ENCODE data around the gene DNAAF5. TPM values are rescaled to one million over a fixed set of nuclear protein-coding genes. Genes with fewer than 3 reads are reported as not detected.

Gene DNAAF5
- total and polyA plus RNA-seq, 2 of the 4 experiments (the other 2 are of a cell fraction), result 12.4 to 32.6 TPM

GRCh38 chr7:741850-742249 lies 15.4 kb downstream of the DNAAF5 start:
- in situ Hi-C loops (cut with MboI; ENCODE audit: low sequenced_read_pairs) (no loop called here), intact Hi-C loops (cut with micrococcal nuclease) (no loop called here), dilution Hi-C loops (cut with HindIII; ENCODE audit: low sequenced_read_pairs, unreplicated experiment) (no loop called here)
- H4K5ac ChIP-seq (ENCODE audit: low read depth, low read length), result no peak overlapping the region
- no peak overlapping the region for H3K4ac ChIP-seq (ENCODE audit: low read depth, low read length)
- H4K20me1 ChIP-seq (ENCODE audit: insufficient read depth, low read length), result peaks cover 4% of the 10 kb centered on the region
- no peak overlapping the region for H3K56ac ChIP-seq (ENCODE audit: extremely low read depth, insufficient read depth, low read length)
- BruUV-seq (replicated peaks), result no TSS peak
- H4K91ac ChIP-seq (ENCODE audit: insufficient read depth, low read depth, low read length), result no peak overlapping the region
- H3K27me3 ChIP-seq (ENCODE audit: control insufficient read depth, insufficient read depth, low read length), result no peaks in the 10 kb centered on the region
- H3K9ac ChIP-seq (ENCODE audit: low read depth, low read length), result no peak overlapping the region
- no peak overlapping the region for H3K23ac ChIP-seq (ENCODE audit: low read depth, low read length)
- DNase-seq (no peak), ATAC-seq (ENCODE audit: low read depth) (no peak)
- no peak overlapping the region for H2AFZ ChIP-seq (replicated peaks; ENCODE audit: low read length, poor library complexity)
- peaks cover 8 to 27% of the 10 kb centered on the region in 2 experiments for H3K79me1 ChIP-seq (ENCODE audit: low read depth in 1 of 2, low read length in 2 of 2)
- no peaks in the 10 kb centered on the region for H3K4me1 ChIP-seq (ENCODE audit: control insufficient read depth, insufficient read depth, low read length)
- ChIA-PET CTCF (no interaction called here), POLR2A (ENCODE audit: unreplicated experiment) (interaction anchor here (0.6 kb wide), 1 partner anchor 72 kb away, joined by 3 read pairs; no protein-coding TSS in a partner anchor)
- H3K4me2 ChIP-seq (ENCODE audit: low read depth, low read length), result no peak overlapping the region
- no peak overlapping the region for H2AK5ac ChIP-seq (ENCODE audit: low read depth, low read length)
- no peak overlapping the region for H2BK20ac ChIP-seq (ENCODE audit: low read depth, low read length)
- no peak overlapping the region for H3K4me3 ChIP-seq (ENCODE audit: insufficient read depth, low read depth, low read length)
- no peak overlapping the region for H2BK15ac ChIP-seq (ENCODE audit: low read depth, low read length)
- no peak overlapping the region for H3K18ac ChIP-seq (ENCODE audit: low read depth, low read length)
- WGBS, 2 experiments (ENCODE audit: extremely low coverage in 2 of 2, insufficient read length in 1 of 2), result 97% methylated on average over 9 of the region's 15 CpGs; no CpG with 5 or more reads in 1 of the 2 experiments
- no peak overlapping the region for H3K14ac ChIP-seq (replicated peaks; ENCODE audit: low read depth, low read length)
- H3K27ac ChIP-seq (ENCODE audit: insufficient read depth, low read length), result no peak overlapping the region
- H4K8ac ChIP-seq (ENCODE audit: low read depth in 2 of 2, low read length in 2 of 2), result no peak overlapping the region
- H3K36me3 ChIP-seq (ENCODE audit: control insufficient read depth, insufficient read depth, low read length), result peaks cover 21% of the 10 kb centered on the region
- no peak overlapping the region for H2BK5ac ChIP-seq (ENCODE audit: low read depth, low read length, poor library complexity, severe bottlenecking)
- no peak overlapping the region for H2BK120ac ChIP-seq (ENCODE audit: low read depth, low read length)
- H3K9me1 ChIP-seq (ENCODE audit: insufficient read depth, low read length), result 0 out of 2 replicates have a peak, but pooled peaks cover 4% of the 10 kb centered on the region
- no peak for TF ChIP-seq NFE2L2 (IDR thresholded peaks at IDR 0.05; ENCODE audit: low read depth, low read length)
- no peak for TF ChIP-seq MAZ (IDR thresholded peaks at IDR 0.05; ENCODE audit: borderline replicate concordance, low read depth, low read length)
- TF ChIP-seq FOS (IDR thresholded peaks at IDR 0.05; ENCODE audit: low read depth, low read length), result no peak
- no peak for TF ChIP-seq BHLHE40 (IDR thresholded peaks at IDR 0.05; ENCODE audit: low read depth, low read length)
- TF ChIP-seq RFX5 (IDR thresholded peaks at IDR 0.05; ENCODE audit: low read depth, low read length), result no peak
- TF ChIP-seq, protein P1, sequence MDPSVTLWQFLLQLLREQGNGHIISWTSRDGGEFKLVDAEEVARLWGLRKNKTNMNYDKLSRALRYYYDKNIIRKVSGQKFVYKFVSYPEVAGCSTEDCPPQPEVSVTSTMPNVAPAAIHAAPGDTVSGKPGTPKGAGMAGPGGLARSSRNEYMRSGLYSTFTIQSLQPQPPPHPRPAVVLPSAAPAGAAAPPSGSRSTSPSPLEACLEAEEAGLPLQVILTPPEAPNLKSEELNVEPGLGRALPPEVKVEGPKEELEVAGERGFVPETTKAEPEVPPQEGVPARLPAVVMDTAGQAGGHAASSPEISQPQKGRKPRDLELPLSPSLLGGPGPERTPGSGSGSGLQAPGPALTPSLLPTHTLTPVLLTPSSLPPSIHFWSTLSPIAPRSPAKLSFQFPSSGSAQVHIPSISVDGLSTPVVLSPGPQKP (IDR thresholded peaks at IDR 0.05; ENCODE audit: borderline replicate concordance, low read depth, low read length), result no peak
- no peak for TF ChIP-seq CEBPB (IDR thresholded peaks at IDR 0.05; ENCODE audit: low read depth, low read length)
- no peak for TF ChIP-seq CHD1 (IDR thresholded peaks at IDR 0.05; ENCODE audit: low read depth, low read length)
- TF ChIP-seq MAFK (IDR thresholded peaks at IDR 0.05; ENCODE audit: low read depth, low read length), result no peak
- no peak for TF ChIP-seq POLR2A (IDR thresholded peaks at IDR 0.05; ENCODE audit: low read depth, low read length)
- no peak for TF ChIP-seq SMC3 (IDR thresholded peaks at IDR 0.05; ENCODE audit: low read depth, low read length)
- TF ChIP-seq, protein P2, sequence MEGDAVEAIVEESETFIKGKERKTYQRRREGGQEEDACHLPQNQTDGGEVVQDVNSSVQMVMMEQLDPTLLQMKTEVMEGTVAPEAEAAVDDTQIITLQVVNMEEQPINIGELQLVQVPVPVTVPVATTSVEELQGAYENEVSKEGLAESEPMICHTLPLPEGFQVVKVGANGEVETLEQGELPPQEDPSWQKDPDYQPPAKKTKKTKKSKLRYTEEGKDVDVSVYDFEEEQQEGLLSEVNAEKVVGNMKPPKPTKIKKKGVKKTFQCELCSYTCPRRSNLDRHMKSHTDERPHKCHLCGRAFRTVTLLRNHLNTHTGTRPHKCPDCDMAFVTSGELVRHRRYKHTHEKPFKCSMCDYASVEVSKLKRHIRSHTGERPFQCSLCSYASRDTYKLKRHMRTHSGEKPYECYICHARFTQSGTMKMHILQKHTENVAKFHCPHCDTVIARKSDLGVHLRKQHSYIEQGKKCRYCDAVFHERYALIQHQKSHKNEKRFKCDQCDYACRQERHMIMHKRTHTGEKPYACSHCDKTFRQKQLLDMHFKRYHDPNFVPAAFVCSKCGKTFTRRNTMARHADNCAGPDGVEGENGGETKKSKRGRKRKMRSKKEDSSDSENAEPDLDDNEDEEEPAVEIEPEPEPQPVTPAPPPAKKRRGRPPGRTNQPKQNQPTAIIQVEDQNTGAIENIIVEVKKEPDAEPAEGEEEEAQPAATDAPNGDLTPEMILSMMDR (conservative IDR thresholded peaks at IDR 0.05; ENCODE audit: low read depth, low read length), result no peak
- no peak for TF ChIP-seq MXI1 (IDR thresholded peaks at IDR 0.05; ENCODE audit: borderline replicate concordance, low read depth, low read length)
- TF ChIP-seq RAD21 (IDR thresholded peaks at IDR 0.05; ENCODE audit: low read length), result no peak
- TF ChIP-seq USF2 (IDR thresholded peaks at IDR 0.05; ENCODE audit: low read depth, low read length), result no peak
- TF ChIP-seq RCOR1 (IDR thresholded peaks at IDR 0.05; ENCODE audit: insufficient replicate concordance, low read length), result no peak
- H2AK9ac ChIP-seq (replicated peaks; ENCODE audit: low read depth, low read length, poor library complexity), result no peak overlapping the region
- no peaks in the 10 kb centered on the region for H3K9me3 ChIP-seq (ENCODE audit: control insufficient read depth, insufficient read depth, low read length)
